Tibial nerve (tissue), 4 donors: Measurements from ENCODE around the gene TAF4. TPM values are rescaled to one million over a fixed set of nuclear protein-coding genes. Genes with fewer than 3 reads are reported as not detected.
"Not testable (repeated sequence)": the region's sequence is repeated elsewhere in the genome, so short reads cannot be mapped to it uniquely, and the experiment has no call there.

Experiments used
- DNase-seq, 2 donors: peaks; one replicate each; pipeline ENCODE4 v3.0.0-alpha.2; 2019; ENCODE audit warnings: low spot score in 2 of 2
- H3K27ac ChIP-seq, 4 donors: fragments of 200-600 bp; sonication (generic) in 3 of 4; one replicate each; pipeline ENCODE4 v1.5.1; 2017 to 2019; ENCODE audit warnings: mild to moderate bottlenecking in 1 of 4
- H3K27me3 ChIP-seq, 2 donors: fragments of 200-600 bp; sonication (generic) in 1 of 2; one replicate each; pipeline versions ENCODE4 v1.5.1 to v1.6.0; 2017 to 2019
- H3K36me3 ChIP-seq, 3 donors: fragments of 200-600 bp; sonication (generic); one replicate each; pipeline ENCODE4 v1.5.1; 2018 to 2019
- H3K4me1 ChIP-seq, 4 donors: fragments of 200-600 bp; sonication (generic) in 3 of 4; one replicate each; pipeline ENCODE4 v1.5.1; 2017 to 2019
- H3K4me3 ChIP-seq, 4 donors: fragments of 200-600 bp; sonication (generic) in 3 of 4; one replicate each; pipeline ENCODE4 v1.5.1; 2017 to 2019; ENCODE audit warnings: mild to moderate bottlenecking in 1 of 4, moderate library complexity in 1 of 4
- H3K9me3 ChIP-seq, 4 donors: fragments of 200-600 bp; sonication (generic) in 3 of 4; one replicate each; pipeline ENCODE4 v1.5.1; 2017 to 2019
- EP300 ChIP-seq, 2 donors: sonication (generic); formaldehyde crosslinking; IDR thresholded peaks; one replicate each; pipeline ENCODE4 v1.6.1; 2017; ENCODE audit warnings: antibody characterized with exemption in 2 of 2, mild to moderate bottlenecking in 1 of 2
- POLR2A ChIP-seq, 2 donors: fragments of 450-650 bp; IDR thresholded peaks; one replicate each; pipeline ENCODE4 v1.6.1; 2017; ENCODE audit warnings: antibody characterized with exemption in 2 of 2, mild to moderate bottlenecking in 2 of 2, moderate library complexity in 2 of 2
- WGBS, 2 donors: methylation state at CpG; one replicate each; pipeline ENCODE4 v1.1.5; 2018; 5-methylcytosine and 5-hydroxymethylcytosine counted together
- total RNA-seq, 4 donors: library from RNA; depleted of rRNA; stranded (reverse); fragments of >200 nt; gene quantifications; one replicate each; pipeline ENCODE4 v1.1.0, GENCODE V29; 2016
- TF ChIP-seq, protein P1 (sequence below), 5 experiments: fragments of 200-600 bp in 3 of 5; fragments of 450-650 bp in 2 of 5; sonication (generic) in 3 of 5; IDR thresholded peaks; one replicate each; pipeline ENCODE4 v1.5.1; 2016 to 2019; ENCODE audit warnings: antibody characterized with exemption in 5 of 5, mild to moderate bottlenecking in 3 of 5, moderate library complexity in 2 of 5

Gene TAF4
- total RNA-seq, 4 donors from 2014 or later: 11.2 to 50.4 (median 14.8) TPM

DNA sequence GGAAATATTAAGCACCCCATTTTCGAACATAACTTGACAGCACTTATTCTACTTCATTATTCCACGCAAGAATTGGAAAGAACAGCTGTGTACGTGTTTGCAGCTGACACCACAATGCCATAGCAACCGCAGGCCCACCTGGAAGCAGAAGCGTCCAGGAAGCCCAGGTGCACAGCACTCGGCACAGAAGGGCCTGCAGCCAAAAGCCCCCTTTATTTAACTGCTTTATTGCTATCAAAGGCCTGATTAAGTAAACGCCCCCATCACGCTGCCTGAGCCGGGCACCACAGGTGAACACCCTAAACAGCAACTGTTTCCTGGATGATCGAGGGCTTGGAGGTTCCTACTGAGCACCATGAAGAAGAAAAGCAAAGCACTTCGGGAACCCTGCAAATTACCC is 6.3 kb downstream of the TAF4 start:
- no peak for DNase-seq
- Histone ChIP-seq H3K4me3 (no peak overlapping the region), H3K36me3 (peaks cover 0 to 15% (median 0%) of the 10 kb centered on the region in 3 donors), H3K9me3 (no peaks in the 10 kb centered on the region), H3K27ac (no peak overlapping the region), H3K27me3 (no peaks in the 10 kb centered on the region), H3K4me1 (peaks cover 0 to 33% (median 18%) of the 10 kb centered on the region in 4 donors)
- TF ChIP-seq EP300 (IDR thresholded peaks at IDR 0.05) (no peak), POLR2A (IDR thresholded peaks at IDR 0.05) (no peak)
- TF ChIP-seq, protein P1, sequence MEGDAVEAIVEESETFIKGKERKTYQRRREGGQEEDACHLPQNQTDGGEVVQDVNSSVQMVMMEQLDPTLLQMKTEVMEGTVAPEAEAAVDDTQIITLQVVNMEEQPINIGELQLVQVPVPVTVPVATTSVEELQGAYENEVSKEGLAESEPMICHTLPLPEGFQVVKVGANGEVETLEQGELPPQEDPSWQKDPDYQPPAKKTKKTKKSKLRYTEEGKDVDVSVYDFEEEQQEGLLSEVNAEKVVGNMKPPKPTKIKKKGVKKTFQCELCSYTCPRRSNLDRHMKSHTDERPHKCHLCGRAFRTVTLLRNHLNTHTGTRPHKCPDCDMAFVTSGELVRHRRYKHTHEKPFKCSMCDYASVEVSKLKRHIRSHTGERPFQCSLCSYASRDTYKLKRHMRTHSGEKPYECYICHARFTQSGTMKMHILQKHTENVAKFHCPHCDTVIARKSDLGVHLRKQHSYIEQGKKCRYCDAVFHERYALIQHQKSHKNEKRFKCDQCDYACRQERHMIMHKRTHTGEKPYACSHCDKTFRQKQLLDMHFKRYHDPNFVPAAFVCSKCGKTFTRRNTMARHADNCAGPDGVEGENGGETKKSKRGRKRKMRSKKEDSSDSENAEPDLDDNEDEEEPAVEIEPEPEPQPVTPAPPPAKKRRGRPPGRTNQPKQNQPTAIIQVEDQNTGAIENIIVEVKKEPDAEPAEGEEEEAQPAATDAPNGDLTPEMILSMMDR (IDR thresholded peaks at IDR 0.05): no peak
- 86% methylated on average over 11 of the region's 11 CpGs for WGBS, 2 donors

DNA sequence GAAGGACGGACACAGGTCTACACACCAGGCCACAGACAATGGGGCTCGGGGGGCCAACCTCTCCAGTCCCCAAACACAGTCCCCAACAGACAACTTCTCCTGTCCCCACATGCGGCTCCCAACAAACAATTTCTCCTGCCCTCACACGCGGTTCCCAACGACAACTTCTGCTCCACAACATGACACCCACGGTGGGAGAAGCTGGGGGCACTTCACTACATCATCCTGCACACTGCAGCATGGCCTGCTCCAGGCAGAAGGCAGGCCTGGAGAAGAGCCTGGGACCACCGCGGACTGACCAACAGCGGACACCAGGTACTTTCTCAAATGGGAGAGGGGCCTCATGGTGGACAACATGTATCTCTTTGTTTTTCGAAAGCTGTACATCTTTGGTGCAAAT is 6.7 kb downstream of the TAF4 start:
- Histone ChIP-seq H3K4me3 (no peak overlapping the region), H3K27me3 (no peaks in the 10 kb centered on the region), H3K4me1 (peaks cover 0 to 28% (median 14%) of the 10 kb centered on the region in 4 donors), H3K9me3 (no peaks in the 10 kb centered on the region), H3K27ac (no peak overlapping the region), H3K36me3 (peaks cover 0 to 19% (median 0%) of the 10 kb centered on the region in 3 donors)
- TF ChIP-seq, protein P1 (IDR thresholded peaks at IDR 0.05): no peak
- WGBS, 2 donors: 95 to 97% methylated on average over 4 to 9 of the region's 11 CpGs
- no peak for DNase-seq

DNA sequence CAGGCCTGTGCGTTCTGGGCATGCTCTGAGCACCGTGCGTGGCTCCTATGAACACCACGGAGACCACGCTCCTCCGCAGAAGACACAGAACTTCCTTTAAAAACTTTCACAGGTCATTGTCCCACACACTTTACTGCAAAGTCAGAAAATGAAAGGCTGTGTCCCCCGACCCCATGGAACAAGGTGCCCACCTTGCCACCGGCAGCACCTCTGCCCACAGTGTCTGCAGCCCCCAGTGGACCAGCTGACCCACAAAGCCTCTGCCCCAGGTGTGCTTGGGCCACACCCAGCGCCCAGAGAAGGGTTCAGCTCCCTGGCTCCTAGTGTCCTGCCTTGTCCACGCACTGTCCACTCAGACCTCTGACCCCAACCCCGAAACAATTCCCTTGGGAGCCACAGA is 8.7 kb downstream of the TAF4 start:
- peaks cover 0 to 8% (median 0%) of the 10 kb centered on the region in 4 donors for H3K4me1 ChIP-seq
- no peaks in the 10 kb centered on the region for H3K27me3 ChIP-seq
- H3K9me3 ChIP-seq: no peaks in the 10 kb centered on the region
- no peak overlapping the region for H3K27ac ChIP-seq
- TF ChIP-seq EP300 (IDR thresholded peaks at IDR 0.05) (no peak), POLR2A (IDR thresholded peaks at IDR 0.05) (no peak)
- TF ChIP-seq, protein P1 (IDR thresholded peaks at IDR 0.05): no peak
- DNase-seq: no peak
- H3K36me3 ChIP-seq: peaks cover 0 to 30% (median 0%) of the 10 kb centered on the region in 3 donors
- no peak overlapping the region for H3K4me3 ChIP-seq
- WGBS, 2 donors: 89 to 93% methylated on average over 11 of the region's 11 CpGs

DNA sequence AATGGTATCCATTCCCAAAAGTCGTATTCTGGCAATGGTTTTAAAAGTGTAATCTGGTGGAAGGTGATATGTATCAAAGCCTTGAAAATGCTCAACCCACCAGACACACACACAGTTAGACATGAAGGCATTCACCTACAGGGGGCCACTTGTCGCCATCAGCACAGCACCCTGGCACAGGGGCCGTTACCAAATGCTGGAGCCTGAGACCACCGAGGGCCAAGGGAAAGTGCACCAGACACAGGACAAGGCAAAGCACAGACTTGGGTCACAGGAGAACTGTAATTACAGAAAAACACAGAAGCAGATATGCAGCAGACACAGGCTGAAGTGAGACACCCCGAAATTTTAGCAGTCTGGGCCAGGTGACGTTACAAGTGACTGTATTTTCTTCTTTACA is 9.3 kb downstream of the TAF4 start:
- H3K4me3 ChIP-seq: no peak overlapping the region
- 90 to 94% methylated on average over 6 of the region's 6 CpGs for WGBS, 2 donors
- no peaks in the 10 kb centered on the region for H3K9me3 ChIP-seq
- H3K4me1 ChIP-seq: peaks cover 0 to 11% (median 0%) of the 10 kb centered on the region in 4 donors
- H3K27ac ChIP-seq: no peak overlapping the region
- no peak for DNase-seq
- no peak for TF ChIP-seq POLR2A (IDR thresholded peaks at IDR 0.05)
- TF ChIP-seq, protein P1 (IDR thresholded peaks at IDR 0.05): no peak
- no peak for TF ChIP-seq EP300 (IDR thresholded peaks at IDR 0.05)
- H3K27me3 ChIP-seq: no peaks in the 10 kb centered on the region
- peaks cover 0 to 30% (median 0%) of the 10 kb centered on the region in 3 donors for H3K36me3 ChIP-seq

DNA sequence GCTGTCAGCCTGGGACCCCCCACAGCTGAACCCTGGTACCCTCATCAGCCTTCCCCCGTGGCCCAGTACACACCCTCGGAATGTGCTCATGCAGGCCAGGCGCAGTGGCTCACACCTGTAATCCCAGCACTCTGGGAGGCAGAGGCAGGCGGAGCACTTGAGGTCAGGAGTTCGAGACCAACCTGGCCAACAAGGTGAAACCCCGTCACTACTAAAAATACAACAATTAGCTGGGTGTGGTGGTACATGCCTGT is 9.9 kb downstream of the TAF4 start:
- not testable (repeated sequence) for DNase-seq, H3K27me3 ChIP-seq, H3K27ac ChIP-seq, H3K4me3 ChIP-seq, H3K9me3 ChIP-seq
- 79 to 84% methylated on average over 6 of the region's 6 CpGs for WGBS, 2 donors
- Histone ChIP-seq H3K4me1 (peaks cover 0 to 17% (median 0%) of the 10 kb centered on the region in 4 donors), H3K36me3 (peaks cover 0 to 30% (median 0%) of the 10 kb centered on the region in 3 donors)
